Stimulated activated effector memory CD8-positive, alpha-beta T cell treated with anti-CD3 and anti-CD28 coated beads, Interleukin-12 subunit alpha, Interleukin-12 subunit beta, amount 100 ng/mL, for 72 hours (primary cell): ENCODE results near the gene SIRT2.
"Not testable (repeated sequence)": the region's sequence is repeated elsewhere in the genome, so short reads cannot be mapped to it uniquely, and the experiment has no call there.

Experiments used
- ATAC-seq: fragments of 150-1000 bp; cut with Tn5 transposase; 2 replicates; pipeline ENCODE4 v1.10.0; 2021
- DNase-seq, 2 donors: peaks; one replicate each; pipeline ENCODE4 v3.0.0; 2021 to 2022; ENCODE audit warnings: low spot score in 2 of 2
- H3K27ac Mint-ChIP-seq: one replicate; pipeline ENCODE4 v1.8.0; 2022; ENCODE audit warnings: mild to moderate bottlenecking, mixed read lengths
- H3K36me3 Mint-ChIP-seq: one replicate; pipeline ENCODE4 v1.8.0; 2022; ENCODE audit warnings: mild to moderate bottlenecking, mixed read lengths
- H3K4me1 Mint-ChIP-seq: one replicate; pipeline ENCODE4 v1.8.0; 2022; ENCODE audit warnings: mixed read lengths
- H3K4me3 Mint-ChIP-seq: one replicate; pipeline ENCODE4 v1.8.0; 2022; ENCODE audit warnings: mild to moderate bottlenecking, mixed read lengths
- H3K9me3 Mint-ChIP-seq: one replicate; pipeline ENCODE4 v1.8.0; 2022; ENCODE audit warnings: mixed read lengths

Gene SIRT2

GRCh38 chr19:38899447-38900201 lies at the start of gene SIRT2, which contains the start of gene NFKBIB:
Gene SIRT2, minus strand, starts transcription at chr19:38899618. Its CDS starts 97 bp downstream, at chr19:38899521.
Gene NFKBIB, plus strand, starts transcription at chr19:38899969. Its CDS starts 64 bp downstream, at chr19:38900033.
- Mint-ChIP-seq H3K36me3 (peaks cover 54% of the 10 kb centered on the region), H3K27ac (peak within 1 kb of the TSS; percentile 88), H3K9me3 (no peaks in the 10 kb centered on the region), H3K4me3 (peak within 1 kb of the TSS; percentile 82), H3K4me1 (peaks cover 47% of the 10 kb centered on the region)
- peak; percentile 96 for ATAC-seq
- DNase-seq: peak; percentile 86 to 99

GRCh38 chr19:38946229-38947010 lies 47.0 kb upstream of the SIRT2 start:
- ATAC-seq (no peak), DNase-seq (no peak)
- peaks cover 26% of the 10 kb centered on the region for H3K4me1 Mint-ChIP-seq
- H3K27ac Mint-ChIP-seq: no peak overlapping the region
- H3K4me3 Mint-ChIP-seq: no peak overlapping the region
- no peaks in the 10 kb centered on the region for H3K9me3 Mint-ChIP-seq
- no peaks in the 10 kb centered on the region for H3K36me3 Mint-ChIP-seq

- ATAC-seq (no peak), DNase-seq (no peak)
- H3K27ac Mint-ChIP-seq: no peak overlapping the region
- H3K4me1 Mint-ChIP-seq: peaks cover 31% of the 10 kb centered on the region
- H3K9me3 Mint-ChIP-seq: no peaks in the 10 kb centered on the region
- H3K36me3 Mint-ChIP-seq: no peaks in the 10 kb centered on the region
- H3K4me3 Mint-ChIP-seq: no peak overlapping the region
These were observed 46.3 kb upstream of the SIRT2 start for GRCh38 chr19:38945562-38946228.

GRCh38 chr19:38944981-38945506 lies 45.6 kb upstream of the SIRT2 start:
- no peaks in the 10 kb centered on the region for H3K36me3 Mint-ChIP-seq
- H3K9me3 Mint-ChIP-seq: no peaks in the 10 kb centered on the region
- DNase-seq: no peak
- no peak for ATAC-seq
- no peak overlapping the region for H3K27ac Mint-ChIP-seq
- H3K4me3 Mint-ChIP-seq: no peak overlapping the region
- H3K4me1 Mint-ChIP-seq: peaks cover 25% of the 10 kb centered on the region

- DNase-seq: no peak
- no peaks in the 10 kb centered on the region for H3K9me3 Mint-ChIP-seq
- H3K4me1 Mint-ChIP-seq: peaks cover 20% of the 10 kb centered on the region
- H3K4me3 Mint-ChIP-seq: no peak overlapping the region
- ATAC-seq: no peak
- H3K36me3 Mint-ChIP-seq: no peaks in the 10 kb centered on the region
- H3K27ac Mint-ChIP-seq: no peak overlapping the region
These were observed 43.2 kb upstream of the SIRT2 start for GRCh38 chr19:38942471-38943181.

- no peak overlapping the region for H3K27ac Mint-ChIP-seq
These were observed 42.6 kb upstream of the SIRT2 start for GRCh38 chr19:38941979-38942378.

GRCh38 chr19:38941466-38941865 lies 42.0 kb upstream of the SIRT2 start:
- H3K9me3 Mint-ChIP-seq, ATAC-seq, H3K27ac Mint-ChIP-seq, H3K36me3 Mint-ChIP-seq, DNase-seq, H3K4me3 Mint-ChIP-seq: not testable (repeated sequence)
- peaks cover 20% of the 10 kb centered on the region for H3K4me1 Mint-ChIP-seq

More at GRCh38 chr19:38941979-38942378, 42.6 kb upstream of the SIRT2 start:
- no peaks in the 10 kb centered on the region for H3K9me3 Mint-ChIP-seq
- no peak for ATAC-seq
- peaks cover 20% of the 10 kb centered on the region for H3K4me1 Mint-ChIP-seq
- no peak overlapping the region for H3K4me3 Mint-ChIP-seq
- H3K36me3 Mint-ChIP-seq: no peaks in the 10 kb centered on the region
- no peak for DNase-seq

GRCh38 chr19:38939957-38940356 lies 40.5 kb upstream of the SIRT2 start:
- Mint-ChIP-seq H3K4me3 (no peak overlapping the region), H3K4me1 (peaks cover 20% of the 10 kb centered on the region), H3K27ac (no peak overlapping the region), H3K9me3 (no peaks in the 10 kb centered on the region), H3K36me3 (no peaks in the 10 kb centered on the region)
- ATAC-seq (no peak), DNase-seq (no peak)

GRCh38 chr19:38933544-38933943 lies 34.1 kb upstream of the SIRT2 start:
- Mint-ChIP-seq H3K27ac (no peak overlapping the region), H3K4me1 (peaks cover 27% of the 10 kb centered on the region), H3K36me3 (peaks cover 53% of the 10 kb centered on the region), H3K9me3 (no peaks in the 10 kb centered on the region), H3K4me3 (no peak overlapping the region)
- ATAC-seq (no peak), DNase-seq (no peak)

- H3K9me3 Mint-ChIP-seq: no peaks in the 10 kb centered on the region
- peak overlapping the region; percentile 97 for H3K4me3 Mint-ChIP-seq
- ATAC-seq (no peak), DNase-seq (no peak)
- peaks cover 53% of the 10 kb centered on the region for H3K36me3 Mint-ChIP-seq
- H3K4me1 Mint-ChIP-seq: peaks cover 36% of the 10 kb centered on the region
- H3K27ac Mint-ChIP-seq: no peak overlapping the region
These were observed 33.2 kb upstream of the SIRT2 start for GRCh38 chr19:38932425-38933179.

- H3K36me3 Mint-ChIP-seq: peaks cover 55% of the 10 kb centered on the region
- ATAC-seq (no peak), DNase-seq (no peak)
- no peaks in the 10 kb centered on the region for H3K9me3 Mint-ChIP-seq
- peak overlapping the region; percentile 98 for H3K27ac Mint-ChIP-seq
- peaks cover 40% of the 10 kb centered on the region for H3K4me1 Mint-ChIP-seq
- peak overlapping the region; percentile 97 for H3K4me3 Mint-ChIP-seq
These were observed 32.0 kb upstream of the SIRT2 start for GRCh38 chr19:38931521-38931793.

- H3K4me1 Mint-ChIP-seq: peaks cover 45% of the 10 kb centered on the region
- DNase-seq: peak in 1 of 2 donors; percentile 94
- H3K36me3 Mint-ChIP-seq: peaks cover 60% of the 10 kb centered on the region
- H3K27ac Mint-ChIP-seq: peak within 1 kb of the TSS; percentile 98
- peak; percentile 97 for ATAC-seq
- peak within 1 kb of the TSS; percentile 97 for H3K4me3 Mint-ChIP-seq
- H3K9me3 Mint-ChIP-seq: no peaks in the 10 kb centered on the region
These were observed 31.5 kb upstream of the SIRT2 start, which contains the start of gene MRPS12 for GRCh38 chr19:38930776-38931520. Gene MRPS12, plus strand, starts transcription at chr19:38930944. Its CDS starts 351 bp downstream, at chr19:38931295.

- ATAC-seq (peak; percentile 75), DNase-seq (peak; percentile 96 to 98)
- H3K4me1 Mint-ChIP-seq: peaks cover 49% of the 10 kb centered on the region
- H3K27ac Mint-ChIP-seq: peak within 1 kb of the TSS; percentile 98
- H3K9me3 Mint-ChIP-seq: no peaks in the 10 kb centered on the region
- peak within 1 kb of the TSS; percentile 97 for H3K4me3 Mint-ChIP-seq
- H3K36me3 Mint-ChIP-seq: peaks cover 65% of the 10 kb centered on the region
These were observed 30.7 kb upstream of the SIRT2 start, which contains the start of gene SARS2 for GRCh38 chr19:38929929-38930775. Gene SARS2, minus strand, starts transcription at chr19:38930763. Its CDS starts 27 bp downstream, at chr19:38930736.
